Esophagus squamous epithelium (tissue), 5 donors: ENCODE results near the gene PTPRN2. TPM values are rescaled to one million over a fixed set of nuclear protein-coding genes. Genes with fewer than 3 reads are reported as not detected.
"Not testable (repeated sequence)": the region's sequence is repeated elsewhere in the genome, so short reads cannot be mapped to it uniquely, and the experiment has no call there.

ENCODE experiments used
- DNase-seq: peaks from one replicate; lab custom pipeline; 2025; lab: John Stamatoyannopoulos, UW
- H3K27ac ChIP-seq, 4 donors: fragments of 200-600 bp; sonication (generic); one replicate each; pipeline ENCODE4 v1.5.1; 2016 to 2019; ENCODE audit warnings: mild to moderate bottlenecking in 1 of 4
- H3K27me3 ChIP-seq, 4 donors: fragments of 200-600 bp; sonication (generic); 1 replicate in 3 of 4; 2 replicates in 1 of 4; pipeline versions ENCODE4 v1.5.1 to v1.6.0; 2017 to 2021; ENCODE audit warnings: antibody characterized with exemption in 1 of 4
- H3K36me3 ChIP-seq, 3 donors: fragments of 200-600 bp; sonication (generic); one replicate each; pipeline ENCODE4 v1.5.1; 2016 to 2019
- H3K4me1 ChIP-seq, 3 donors: fragments of 200-600 bp; sonication (generic); one replicate each; pipeline ENCODE4 v1.5.1; 2017 to 2019
- H3K4me3 ChIP-seq, 4 donors: fragments of 200-600 bp; sonication (generic); 1 replicate in 3 of 4; 2 replicates in 1 of 4; pipeline ENCODE4 v1.5.1; 2016 to 2019; ENCODE audit warnings: mild to moderate bottlenecking in 2 of 4, moderate library complexity in 1 of 4
- H3K9me3 ChIP-seq, 3 donors: fragments of 200-600 bp; sonication (generic); one replicate each; pipeline ENCODE4 v1.5.1; 2016 to 2019
- CTCF ChIP-seq, 6 experiments: fragments of 450-650 bp in 4 of 6; fragments of 200-600 bp in 2 of 6; sonication (generic) in 2 of 6; IDR thresholded peaks; one replicate each; pipeline ENCODE4 v1.5.1; 2016 to 2019; ENCODE audit warnings: antibody characterized with exemption in 6 of 6, mild to moderate bottlenecking in 4 of 6, moderate library complexity in 4 of 6
- POLR2A ChIP-seq, 4 donors: fragments of 450-650 bp; IDR thresholded peaks; one replicate each; pipeline ENCODE4 v1.6.1; 2017; ENCODE audit warnings: antibody characterized with exemption in 4 of 4, mild to moderate bottlenecking in 4 of 4, moderate library complexity in 3 of 4
- WGBS, 2 donors: methylation state at CpG; one replicate each; pipeline ENCODE4 v1.1.5; 2018; 5-methylcytosine and 5-hydroxymethylcytosine counted together
- intact Hi-C: fragments of 100-400 bp; cut with DNase I; formaldehyde crosslinking; loops from one replicate; pipeline ENCODE4 v1.15.0; 2022
- total RNA-seq, 4 donors: library from RNA; depleted of rRNA; stranded (reverse); fragments of >200 nt; gene quantifications; one replicate each; pipeline ENCODE4 v1.1.0, GENCODE V29; 2016
- donor health status: DM: yes; HTN: yes; CAD: no.

PTPRN2 gene
- total RNA-seq, 4 donors from 2014 or later = 0.38 to 2.7 (median 1.0) TPM

GRCh38 chr7:158350166-158350900 is 237.3 kb downstream of the PTPRN2 start:
- Histone ChIP-seq H3K4me1 (no peaks in the 10 kb centered on the region), H3K27me3 (peaks cover 0 to under 1% (median 0%) of the 10 kb centered on the region in 4 donors), H3K36me3 (no peaks in the 10 kb centered on the region), H3K9me3 (no peaks in the 10 kb centered on the region), H3K27ac (no peak overlapping the region), H3K4me3 (no peak overlapping the region)
- intact Hi-C loops = loop anchor here (10.0 kb wide), 1 partner anchor 916 kb away; no protein-coding TSS in a partner anchor
- DNase-seq = no peak
- 67 to 76% methylated on average over 4 to 9 of the region's 12 CpGs for WGBS, 2 donors
- TF ChIP-seq CTCF (IDR thresholded peaks at IDR 0.05) = no peak
- TF ChIP-seq POLR2A (IDR thresholded peaks at IDR 0.05) = no peak

GRCh38 chr7:158348446-158348845 is 239.2 kb downstream of the PTPRN2 start:
- 58 to 69% methylated on average over 2 to 3 of the region's 3 CpGs for WGBS, 2 donors
- H3K9me3 ChIP-seq = no peaks in the 10 kb centered on the region
- intact Hi-C loops = no loop called here
- H3K36me3 ChIP-seq = no peaks in the 10 kb centered on the region
- no peaks in the 10 kb centered on the region for H3K4me1 ChIP-seq
- no peak overlapping the region for H3K27ac ChIP-seq
- no peak for TF ChIP-seq CTCF (IDR thresholded peaks at IDR 0.05)
- TF ChIP-seq POLR2A (IDR thresholded peaks at IDR 0.05) = no peak
- DNase-seq = no peak
- no peak overlapping the region for H3K4me3 ChIP-seq
- no peaks in the 10 kb centered on the region for H3K27me3 ChIP-seq

DNA sequence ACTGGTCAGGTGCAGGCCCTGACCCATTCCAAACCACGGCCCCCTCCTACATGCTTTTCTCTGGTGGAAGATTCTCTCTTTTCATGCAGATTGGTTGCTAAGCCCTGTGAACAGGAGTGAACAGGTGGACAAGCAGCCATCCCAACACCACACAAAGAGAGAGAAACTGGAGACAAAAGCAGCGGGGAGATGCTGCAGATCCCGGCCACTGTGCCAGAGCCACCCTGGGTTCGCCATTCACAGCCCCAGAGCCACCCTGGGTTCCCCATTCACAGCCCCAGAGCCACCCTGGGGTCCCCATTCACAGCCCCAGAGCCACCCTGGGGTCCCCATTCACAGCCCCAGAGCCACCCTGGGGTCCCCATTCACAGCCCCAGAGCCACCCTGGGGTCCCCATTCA is 239.6 kb downstream of the PTPRN2 start:
- WGBS, 2 donors = 77 to 84% methylated on average over 4 of the region's 4 CpGs
- H3K36me3 ChIP-seq, H3K4me3 ChIP-seq, H3K4me1 ChIP-seq, H3K27ac ChIP-seq, DNase-seq, H3K9me3 ChIP-seq, intact Hi-C loops, H3K27me3 ChIP-seq: not testable (repeated sequence)

GRCh38 chr7:158345731-158346130 is 241.9 kb downstream of the PTPRN2 start:
- TF ChIP-seq POLR2A (IDR thresholded peaks at IDR 0.05) (no peak), CTCF (IDR thresholded peaks at IDR 0.05) (no peak)
- no peak for DNase-seq
- no peak overlapping the region for H3K27ac ChIP-seq
- intact Hi-C loops = no loop called here
- no peaks in the 10 kb centered on the region for H3K36me3 ChIP-seq
- no peaks in the 10 kb centered on the region for H3K27me3 ChIP-seq
- no peaks in the 10 kb centered on the region for H3K9me3 ChIP-seq
- H3K4me3 ChIP-seq = no peak overlapping the region
- H3K4me1 ChIP-seq = no peaks in the 10 kb centered on the region
- 65 to 69% methylated on average over 5 to 6 of the region's 6 CpGs for WGBS, 2 donors

DNA sequence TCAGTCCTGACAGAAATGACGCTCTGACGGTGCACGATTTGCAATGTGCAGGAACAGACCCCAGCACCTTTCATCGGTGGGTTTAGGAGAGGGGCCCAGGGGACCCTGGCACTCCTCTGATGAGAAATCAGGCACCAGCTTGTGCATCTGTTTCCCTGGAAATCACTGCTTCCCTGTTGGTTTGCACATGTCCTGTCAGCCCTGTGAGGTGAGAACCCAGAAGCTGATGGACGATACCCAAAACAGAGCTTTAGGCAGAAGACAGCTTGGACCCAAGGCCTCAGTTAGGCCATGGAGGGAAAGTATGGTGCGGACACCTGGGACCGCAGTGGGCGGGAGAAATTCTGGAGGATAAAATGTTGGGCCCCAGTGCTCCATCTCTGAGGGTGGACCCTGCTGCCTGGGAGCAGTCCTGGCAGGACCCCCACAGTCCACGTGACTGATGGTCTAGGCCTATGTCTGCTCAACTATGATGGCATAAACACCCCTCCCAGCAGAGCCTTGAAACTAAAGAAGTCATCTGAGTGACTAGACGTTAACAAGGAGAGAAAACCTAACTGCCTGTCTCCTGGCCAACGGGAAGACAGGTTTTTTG is 242.8 kb downstream of the PTPRN2 start:
- H3K4me1 ChIP-seq = no peaks in the 10 kb centered on the region
- 80% methylated on average over 11 of the region's 11 CpGs for WGBS, 2 donors
- DNase-seq = no peak
- H3K36me3 ChIP-seq = no peaks in the 10 kb centered on the region
- H3K9me3 ChIP-seq = no peaks in the 10 kb centered on the region
- intact Hi-C loops = no loop called here
- no peaks in the 10 kb centered on the region for H3K27me3 ChIP-seq
- no peak overlapping the region for H3K4me3 ChIP-seq
- no peak overlapping the region for H3K27ac ChIP-seq
- TF ChIP-seq CTCF (IDR thresholded peaks at IDR 0.05) (no peak), POLR2A (IDR thresholded peaks at IDR 0.05) (no peak)
